Panc1 (cell line): ENCODE data around the gene AKAP13.

Experiments used
- CTCF ChIP-seq: fragments of 450-650 bp; IDR thresholded peaks from 2 replicates; pipeline ENCODE4 v1.5.1; 2017; ENCODE audit warnings: mild to moderate bottlenecking
- SIN3A ChIP-seq: IDR thresholded peaks from 2 replicates; pipeline ENCODE4 v1.6.1; 2012; ENCODE audit warnings: low read depth, mild to moderate bottlenecking, low read length, moderate library complexity, borderline replicate concordance; ENCODE audit not compliant: insufficient read depth

- no peak for TF ChIP-seq CTCF
- TF ChIP-seq SIN3A: no peak
Observed at GRCh38 chr15:85761635-85762034, 381.2 kb downstream of the AKAP13 start.
